Kidney tubule cell (primary cell): ENCODE measurements around the gene WHRN.

ENCODE experiments used
- DNase-seq: peaks from one replicate; pipeline ENCODE4 v3.0.0-alpha.2; 2018; ENCODE audit warnings: low spot score

WHRN gene

GRCh38 chr9:114396558-114397218 lies 108.6 kb downstream of the WHRN start:
- no peak for DNase-seq

GRCh38 chr9:114395768-114396167 lies 109.5 kb downstream of the WHRN start:
- no peak for DNase-seq

- no peak for DNase-seq
These were observed 110.0 kb downstream of the WHRN start for GRCh38 chr9:114395334-114395617.

- no peak for DNase-seq
These were observed 110.5 kb downstream of the WHRN start for GRCh38 chr9:114394523-114395333.

GRCh38 chr9:114392749-114393112 lies 112.5 kb downstream of the WHRN start:
- DNase-seq = no peak

- peak; percentile 26 for DNase-seq
These were observed 114.3 kb downstream of the WHRN start for GRCh38 chr9:114390952-114391351.

- DNase-seq = no peak
These were observed 115.5 kb downstream of the WHRN start for GRCh38 chr9:114389612-114390368.

GRCh38 chr9:114388764-114389375 lies 116.4 kb downstream of the WHRN start:
- no peak for DNase-seq

- DNase-seq = no peak
These were observed 117.0 kb downstream of the WHRN start for GRCh38 chr9:114388357-114388682.

GRCh38 chr9:114387680-114388356 lies 117.5 kb downstream of the WHRN start, which contains the start of gene AKNA:
AKNA (minus strand) TSS chr9:114387982; CDS start chr9:114381333, 6,649 bp downstream.
- DNase-seq = peak; percentile 64

- DNase-seq = no peak
These were observed 118.2 kb downstream of the WHRN start for GRCh38 chr9:114386886-114387679.

GRCh38 chr9:114386361-114386885 lies 118.8 kb downstream of the WHRN start:
- DNase-seq = no peak

- DNase-seq = peak; percentile 87
These were observed 119.7 kb downstream of the WHRN start for GRCh38 chr9:114385397-114386181.

- DNase-seq = no peak
These were observed 120.4 kb downstream of the WHRN start for GRCh38 chr9:114384836-114385396.

GRCh38 chr9:114384341-114384740 lies 120.9 kb downstream of the WHRN start:
- DNase-seq = no peak

- no peak for DNase-seq
These were observed 121.6 kb downstream of the WHRN start for GRCh38 chr9:114383521-114384231.

- no peak for DNase-seq
These were observed 122.4 kb downstream of the WHRN start for GRCh38 chr9:114382699-114383520.

- no peak for DNase-seq
These were observed 126.4 kb downstream of the WHRN start for GRCh38 chr9:114378883-114379282.
